ENCODE data around the gene RNF169. TPM values are rescaled to one million over a fixed set of nuclear protein-coding genes. Genes with fewer than 3 reads are reported as not detected.

Gene RNF169
- total RNA-seq, 1 donor from 2014 or later, result 7.1 TPM

DNA sequence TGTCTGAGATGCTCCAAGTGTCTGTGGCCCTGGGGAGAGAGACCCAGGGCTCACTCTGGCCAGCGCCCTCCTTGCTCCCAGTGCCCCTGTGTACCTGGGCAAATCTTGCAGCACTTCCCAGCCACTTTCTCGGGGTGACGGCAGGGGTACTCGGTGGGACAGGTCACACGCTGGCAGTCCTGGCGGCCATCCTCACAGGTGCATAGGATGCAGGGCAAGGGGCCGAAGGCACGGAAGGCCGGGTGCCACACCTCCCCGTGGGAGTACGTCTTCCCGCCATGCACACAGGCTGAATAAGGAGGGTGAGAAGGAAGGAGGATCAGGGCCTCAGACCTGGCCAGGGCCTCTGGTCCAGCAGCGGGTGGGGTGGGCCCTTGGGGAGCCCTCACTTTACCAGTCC, 45.4 kb upstream of the RNF169 start:
- no peak for DNase-seq
- Mint-ChIP-seq H3K27me3 (ENCODE audit: unreplicated experiment) (peaks cover 16% of the 10 kb centered on the region), H3K27ac (ENCODE audit: unreplicated experiment) (no peak overlapping the region), H3K4me3 (ENCODE audit: unreplicated experiment) (no peak overlapping the region), H3K4me1 (ENCODE audit: low read depth, unreplicated experiment) (peaks cover 11% of the 10 kb centered on the region), H3K36me3 (ENCODE audit: unreplicated experiment) (no peaks in the 10 kb centered on the region), H3K9me3 (ENCODE audit: unreplicated experiment) (no peaks in the 10 kb centered on the region)
- TF ChIP-seq CTCF (IDR thresholded peaks at IDR 0.05; ENCODE audit: partially characterized antibody, unreplicated experiment), result no peak

DNA sequence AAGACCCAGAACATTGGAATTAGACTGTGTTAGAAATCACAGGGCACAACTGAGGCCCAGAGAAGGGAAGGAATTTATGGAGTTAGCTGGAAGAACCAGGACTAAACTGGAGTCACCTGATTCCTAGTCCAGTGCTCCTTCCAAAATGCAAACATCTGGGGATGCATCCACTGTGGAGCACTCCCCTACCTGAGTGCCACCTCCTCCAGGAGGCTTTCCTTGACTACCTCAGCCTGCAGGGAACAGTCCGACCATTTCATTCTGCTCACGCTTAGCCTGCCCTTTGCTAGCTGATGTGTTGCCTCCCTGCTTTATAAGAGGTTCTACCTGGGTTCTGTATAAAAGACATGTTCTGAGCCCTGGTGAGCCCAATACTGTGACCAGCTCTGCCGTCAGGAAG, 41.5 kb upstream of the RNF169 start:
- Mint-ChIP-seq H3K4me3 (ENCODE audit: unreplicated experiment) (no peak overlapping the region), H3K36me3 (ENCODE audit: unreplicated experiment) (no peaks in the 10 kb centered on the region)

DNA sequence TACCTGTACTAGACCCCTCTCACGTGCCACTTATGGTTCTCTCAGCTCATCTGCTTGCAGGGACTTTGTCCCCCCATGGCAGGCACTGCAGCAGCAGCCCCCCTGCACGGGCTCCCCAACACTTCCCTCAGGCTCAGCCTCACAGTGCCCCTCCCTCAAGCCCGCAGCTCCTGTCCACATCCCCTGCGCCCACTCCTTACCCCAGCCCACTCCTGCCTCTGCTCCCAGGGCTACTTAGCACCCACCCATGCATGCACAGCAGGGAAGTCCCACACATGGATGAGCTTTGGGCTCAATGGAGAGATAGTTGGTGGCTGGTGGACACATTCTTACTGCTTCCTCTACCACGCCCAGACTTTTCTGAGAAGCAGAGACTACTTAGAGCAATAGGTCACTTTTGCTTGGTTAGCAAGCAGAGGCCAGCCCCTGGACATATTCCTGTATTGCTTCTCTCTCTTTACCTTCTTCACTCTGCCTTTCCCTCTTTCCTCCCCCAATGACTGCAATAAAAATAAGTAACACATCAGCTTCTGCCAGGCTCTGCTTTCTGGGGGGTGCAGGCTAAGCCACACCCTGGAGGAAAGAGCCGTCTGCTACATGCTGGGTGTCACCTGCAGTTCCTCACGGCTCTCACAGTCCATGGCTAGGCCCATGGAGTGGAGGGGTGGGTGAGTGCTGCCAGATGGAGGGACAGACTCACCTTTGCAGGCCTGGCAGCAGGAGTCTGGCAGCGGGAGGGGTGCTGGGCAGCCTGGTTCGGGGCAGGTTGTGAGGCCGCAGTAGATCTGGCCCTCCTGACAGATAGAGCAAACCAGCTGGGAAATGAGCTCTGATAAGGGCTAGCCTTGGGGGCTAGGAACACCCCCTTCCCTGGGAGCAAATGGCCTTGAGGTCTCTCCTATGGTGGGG, 40.8 kb upstream of the RNF169 start:
- Mint-ChIP-seq H3K27ac (ENCODE audit: unreplicated experiment) (no peak overlapping the region), H3K36me3 (ENCODE audit: unreplicated experiment) (no peaks in the 10 kb centered on the region), H3K9me3 (ENCODE audit: unreplicated experiment) (peaks cover 2% of the 10 kb centered on the region), H3K4me1 (ENCODE audit: low read depth, unreplicated experiment) (peaks cover 7% of the 10 kb centered on the region), H3K4me3 (ENCODE audit: unreplicated experiment) (no peak overlapping the region), H3K27me3 (ENCODE audit: unreplicated experiment) (peaks cover 11% of the 10 kb centered on the region)
- DNase-seq, result no peak
- TF ChIP-seq CTCF (IDR thresholded peaks at IDR 0.05; ENCODE audit: partially characterized antibody, unreplicated experiment), result no peak

More for the DNA sequence above, 41.5 kb upstream of the RNF169 start:
- peaks cover 2% of the 10 kb centered on the region for H3K9me3 Mint-ChIP-seq (ENCODE audit: unreplicated experiment)
- H3K27ac Mint-ChIP-seq (ENCODE audit: unreplicated experiment), result no peak overlapping the region
- H3K4me1 Mint-ChIP-seq (ENCODE audit: low read depth, unreplicated experiment), result peaks cover 10% of the 10 kb centered on the region
- no peak for DNase-seq
- peaks cover 15% of the 10 kb centered on the region for H3K27me3 Mint-ChIP-seq (ENCODE audit: unreplicated experiment)
- TF ChIP-seq CTCF (IDR thresholded peaks at IDR 0.05; ENCODE audit: partially characterized antibody, unreplicated experiment), result no peak

DNA sequence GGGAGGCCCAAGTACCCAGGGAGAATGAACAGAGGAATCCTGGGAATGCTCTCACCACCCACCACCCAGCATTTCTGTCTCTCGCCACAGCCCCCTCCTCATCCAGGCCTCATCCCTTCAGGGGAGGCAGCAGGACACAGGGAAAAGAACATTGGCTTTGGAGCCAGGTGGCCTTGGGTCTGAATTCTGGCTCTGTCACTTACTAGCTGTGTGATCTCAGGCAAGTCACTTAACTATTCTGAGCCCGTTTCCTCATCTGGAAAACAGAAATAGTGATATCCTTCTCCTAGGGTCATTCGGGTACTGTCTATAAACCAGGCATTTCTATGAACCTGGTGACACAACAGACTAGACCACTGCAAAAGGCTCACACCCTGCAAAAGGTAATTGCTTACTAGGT, 39.5 kb upstream of the RNF169 start:
- Mint-ChIP-seq H3K27me3 (ENCODE audit: unreplicated experiment) (peaks cover 7% of the 10 kb centered on the region), H3K4me3 (ENCODE audit: unreplicated experiment) (no peak overlapping the region), H3K27ac (ENCODE audit: unreplicated experiment) (no peak overlapping the region), H3K4me1 (ENCODE audit: low read depth, unreplicated experiment) (peaks cover 7% of the 10 kb centered on the region), H3K9me3 (ENCODE audit: unreplicated experiment) (peaks cover 2% of the 10 kb centered on the region), H3K36me3 (ENCODE audit: unreplicated experiment) (no peaks in the 10 kb centered on the region)
- DNase-seq, result no peak
- TF ChIP-seq CTCF (IDR thresholded peaks at IDR 0.05; ENCODE audit: partially characterized antibody, unreplicated experiment), result no peak

GRCh38 chr11:74710281-74710938, 38.2 kb upstream of the RNF169 start:
- Mint-ChIP-seq H3K27me3 (ENCODE audit: unreplicated experiment) (peaks cover 7% of the 10 kb centered on the region), H3K36me3 (ENCODE audit: unreplicated experiment) (no peaks in the 10 kb centered on the region), H3K4me3 (ENCODE audit: unreplicated experiment) (no peak overlapping the region), H3K27ac (ENCODE audit: unreplicated experiment) (peak overlapping the region; percentile 31), H3K9me3 (ENCODE audit: unreplicated experiment) (peaks cover 2% of the 10 kb centered on the region), H3K4me1 (ENCODE audit: low read depth, unreplicated experiment) (peaks cover 7% of the 10 kb centered on the region)
- no peak for DNase-seq
- no peak for TF ChIP-seq CTCF (IDR thresholded peaks at IDR 0.05; ENCODE audit: partially characterized antibody, unreplicated experiment)
